22Rv1 (cell line): ENCODE measurements around the gene RFC4.

Experiments
- CTCF ChIP-seq: fragments of 450-650 bp; IDR thresholded peaks from 2 replicates; pipeline ENCODE4 v1.5.1; 2017; ENCODE audit warnings: mild to moderate bottlenecking
- ZFX ChIP-seq: fragments of 450-650 bp; IDR thresholded peaks from 2 replicates; pipeline ENCODE4 v1.6.1; 2017; ENCODE audit warnings: antibody characterized with exemption, borderline replicate concordance

- TF ChIP-seq CTCF: no peak
- no peak for TF ChIP-seq ZFX
Observed at GRCh38 chr3:186757686-186758220, 48.5 kb downstream of the RFC4 start.
